HL-60 (cell line): Measurements from ENCODE around the gene DIP2B.

Experiments
- CTCF ChIP-seq: IDR thresholded peaks from one replicate; pipeline ENCODE4 v1.5.1; 2011; ENCODE audit warnings: low read length, control low read depth, inconsistent platforms; ENCODE audit not compliant: insufficient read depth
- GABPA ChIP-seq: IDR thresholded peaks from 2 replicates; pipeline ENCODE4 v1.6.1; 2012; ENCODE audit warnings: low read depth
- POLR2AphosphoS5 ChIP-seq: IDR thresholded peaks from 2 replicates; pipeline ENCODE4 v1.6.1; 2012; ENCODE audit warnings: low read depth
- REST ChIP-seq: IDR thresholded peaks from 2 replicates; pipeline ENCODE4 v1.6.1; 2012; ENCODE audit warnings: low read depth; ENCODE audit not compliant: insufficient replicate concordance
- SPI1 ChIP-seq: IDR thresholded peaks from 2 replicates; pipeline ENCODE4 v1.6.1; 2012; ENCODE audit warnings: low read depth, mild to moderate bottlenecking, borderline replicate concordance

- no peak for TF ChIP-seq POLR2AphosphoS5
- TF ChIP-seq CTCF, result no peak
- no peak for TF ChIP-seq REST
- no peak for TF ChIP-seq GABPA
- no peak for TF ChIP-seq SPI1
These were observed 167.4 kb downstream of the DIP2B start for GRCh38 chr12:50672158-50672557.
